Neuronal stem cell (in vitro differentiated cells): Measurements from ENCODE around the gene COL5A1.

Experiments
- DNase-seq: peaks from one replicate; pipeline ENCODE4 v3.0.0-alpha.2; 2013; ENCODE audit warnings: low spot score
- H2AFZ ChIP-seq: one replicate; pipeline ENCODE4 v1.6.1; 2013; ENCODE audit warnings: mild to moderate bottlenecking, low read length, inconsistent platforms
- H2AK5ac ChIP-seq: 2 replicates; pipeline ENCODE4 v1.6.1; 2013; ENCODE audit warnings: low read depth, mild to moderate bottlenecking, inconsistent platforms, low read length, moderate library complexity, mixed read lengths
- H2BK120ac ChIP-seq: 2 replicates; pipeline ENCODE4 v1.6.1; 2013; ENCODE audit warnings: low read depth, mild to moderate bottlenecking, inconsistent platforms, low read length, moderate library complexity, mixed read lengths
- H2BK12ac ChIP-seq: one replicate; pipeline ENCODE4 v1.6.1; 2013; ENCODE audit warnings: low read length, inconsistent platforms
- H2BK15ac ChIP-seq: 2 replicates; pipeline ENCODE4 v1.6.1; 2013; ENCODE audit warnings: mild to moderate bottlenecking, low read length, inconsistent platforms, mixed read lengths
- H2BK5ac ChIP-seq: one replicate; pipeline ENCODE4 v1.6.1; 2013; ENCODE audit warnings: inconsistent platforms, mild to moderate bottlenecking, low read length, moderate library complexity
- H3K14ac ChIP-seq: one replicate; pipeline ENCODE4 v1.6.1; 2013; ENCODE audit warnings: low read length, inconsistent platforms
- H3K18ac ChIP-seq: 2 replicates; pipeline ENCODE4 v1.6.1; 2013; ENCODE audit warnings: low read length, inconsistent platforms
- H3K23ac ChIP-seq: 2 replicates; pipeline ENCODE4 v1.6.1; 2013; ENCODE audit warnings: low read depth, mild to moderate bottlenecking, mixed read lengths, low read length, inconsistent platforms; ENCODE audit not compliant: poor library complexity
- H3K27ac ChIP-seq: replicated peaks from 3 replicates; pipeline ENCODE4 v1.5.1; 2013; ENCODE audit warnings: low read length, inconsistent platforms
- H3K27me3 ChIP-seq, 3 experiments: 2 replicates each; pipeline ENCODE4 v1.6.1; 2013; ENCODE audit warnings: low read length in 3 of 3, mild to moderate bottlenecking in 2 of 3, inconsistent platforms in 1 of 3, low read depth in 1 of 3, mixed read lengths in 1 of 3, moderate library complexity in 1 of 3; ENCODE audit not compliant: control insufficient read depth in 3 of 3, insufficient read depth in 3 of 3
- H3K36me3 ChIP-seq, 2 donors: replicated peaks in 1 of 2; 2 replicates each; pipeline ENCODE4 v1.6.1; 2013; ENCODE audit warnings: low read length in 2 of 2; ENCODE audit not compliant: control insufficient read depth in 2 of 2, insufficient read depth in 2 of 2
- H3K4ac ChIP-seq: 2 replicates; pipeline ENCODE4 v1.6.1; 2013; ENCODE audit warnings: inconsistent platforms, mild to moderate bottlenecking, low read length, moderate library complexity
- H3K4me1 ChIP-seq, 2 donors: 1 replicate in 1 of 2; 2 replicates in 1 of 2; pipeline ENCODE4 v1.6.1; 2013; ENCODE audit warnings: low read length in 2 of 2, low read depth in 1 of 2; ENCODE audit not compliant: control insufficient read depth in 2 of 2, insufficient read depth in 1 of 2
- H3K4me2 ChIP-seq: one replicate; pipeline ENCODE4 v1.6.1; 2013; ENCODE audit warnings: mild to moderate bottlenecking, low read length, inconsistent platforms; ENCODE audit not compliant: insufficient read depth, poor library complexity, severe bottlenecking
- H3K4me3 ChIP-seq, 2 donors: 2 replicates each; pipeline ENCODE4 v1.5.1; 2013; ENCODE audit warnings: low read length in 2 of 2, mild to moderate bottlenecking in 2 of 2, inconsistent platforms in 1 of 2, moderate library complexity in 1 of 2
- H3K79me1 ChIP-seq: one replicate; pipeline ENCODE4 v1.6.1; 2013; ENCODE audit warnings: low read depth, mild to moderate bottlenecking, inconsistent platforms, low read length, moderate library complexity
- H3K9ac ChIP-seq: one replicate; pipeline ENCODE4 v1.6.1; 2013; ENCODE audit warnings: mild to moderate bottlenecking, low read depth, low read length, inconsistent platforms; ENCODE audit not compliant: poor library complexity
- H3K9me3 ChIP-seq, 2 donors: replicated peaks in 1 of 2; 2 replicates each; pipeline versions ENCODE3 to v1.6.1; 2013; ENCODE audit warnings: low read length in 2 of 2, mild to moderate bottlenecking in 2 of 2, inconsistent platforms in 1 of 2, low read depth in 1 of 2, mixed read lengths in 1 of 2, moderate library complexity in 1 of 2; ENCODE audit not compliant: control insufficient read depth in 2 of 2, insufficient read depth in 1 of 2
- H4K8ac ChIP-seq: one replicate; pipeline ENCODE4 v1.6.1; 2013; ENCODE audit warnings: low read depth, mild to moderate bottlenecking, inconsistent platforms, low read length, moderate library complexity
- H4K91ac ChIP-seq: one replicate; pipeline ENCODE4 v1.6.1; 2013; ENCODE audit warnings: low read length, low read depth, mild to moderate bottlenecking, inconsistent platforms; ENCODE audit not compliant: poor library complexity
- WGBS, 2 donors: extraction: QIAGEN DNeasy Blood & Tissue Kit; methylation state at CpG; one replicate each; pipeline ENCODE4 v1.1.7; 2013; ENCODE audit warnings: missing lambda C conversion rate in 2 of 2, mixed read lengths in 1 of 2; ENCODE audit not compliant: insufficient read length in 2 of 2, insufficient replicate concordance in 1 of 2; ENCODE audit errors: extremely low coverage in 2 of 2; 5-methylcytosine and 5-hydroxymethylcytosine counted together

The COL5A1 gene

GRCh38 chr9:134880484-134881312, 239.1 kb downstream of the COL5A1 start, which contains the start of gene FCN2:
Gene FCN2, plus strand, starts transcription at chr9:134880810. Its CDS starts 12 bp downstream, at chr9:134880822.
- DNase-seq = no peak
- no peak within 1 kb of the TSS for H3K4me3 ChIP-seq

DNA sequence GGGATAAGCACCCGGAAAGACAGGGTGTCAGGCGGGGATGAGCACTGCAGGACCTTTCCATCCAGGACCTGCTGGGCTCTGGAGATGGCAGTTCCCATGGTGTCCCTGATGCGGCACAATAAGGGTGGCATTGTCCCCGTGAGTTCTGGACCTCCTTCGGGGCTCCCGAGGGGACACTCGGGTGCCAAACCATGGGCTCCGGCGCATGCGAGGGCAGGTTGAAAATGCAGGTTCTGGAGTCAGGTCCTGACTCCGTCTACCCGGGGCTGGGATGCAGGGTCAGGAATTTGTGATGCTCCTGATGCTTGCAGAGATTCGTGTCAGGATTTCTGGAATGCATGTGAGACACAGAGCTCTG, 239.7 kb downstream of the COL5A1 start:
- no peak overlapping the region for H3K4me2 ChIP-seq
- no peak for DNase-seq
- no peak overlapping the region for H3K14ac ChIP-seq
- H3K4ac ChIP-seq = no peak overlapping the region
- no peaks in the 10 kb centered on the region for H3K36me3 ChIP-seq
- no peak overlapping the region for H3K4me3 ChIP-seq
- H2AFZ ChIP-seq = no peak overlapping the region
- no peak overlapping the region for H2BK12ac ChIP-seq
- no peaks in the 10 kb centered on the region for H3K79me1 ChIP-seq
- no peak overlapping the region for H2BK15ac ChIP-seq
- H2BK120ac ChIP-seq = no peak overlapping the region
- H3K9ac ChIP-seq = no peak overlapping the region
- H3K4me1 ChIP-seq = no peaks in the 10 kb centered on the region
- no peak overlapping the region for H3K18ac ChIP-seq
- no peak overlapping the region for H2AK5ac ChIP-seq
- H3K23ac ChIP-seq = no peak overlapping the region
- H2BK5ac ChIP-seq = no peak overlapping the region
- no peaks in the 10 kb centered on the region for H3K27me3 ChIP-seq
- H4K8ac ChIP-seq = no peak overlapping the region
- no peak overlapping the region for H3K27ac ChIP-seq
- H4K91ac ChIP-seq = no peak overlapping the region
- no peaks in the 10 kb centered on the region for H3K9me3 ChIP-seq
- WGBS, 2 donors = no CpG with 5 or more reads among the region's 13 CpGs

More at GRCh38 chr9:134880484-134881312, 239.1 kb downstream of the COL5A1 start, which contains the start of gene FCN2:
- H2BK5ac ChIP-seq = no peak within 1 kb of the TSS
- H2AFZ ChIP-seq = no peak within 1 kb of the TSS
- H3K23ac ChIP-seq = no peak within 1 kb of the TSS
- H3K9me3 ChIP-seq = no peaks in the 10 kb centered on the region
- no peak within 1 kb of the TSS for H2BK120ac ChIP-seq
- H3K27ac ChIP-seq = no peak within 1 kb of the TSS
- no peak within 1 kb of the TSS for H4K8ac ChIP-seq
- peak within 1 kb of the TSS; percentile 2 for H3K18ac ChIP-seq
- no peak within 1 kb of the TSS for H3K4me2 ChIP-seq
- no peaks in the 10 kb centered on the region for H3K36me3 ChIP-seq
- H3K79me1 ChIP-seq = no peaks in the 10 kb centered on the region
- no peak within 1 kb of the TSS for H2AK5ac ChIP-seq
- WGBS, 2 donors = no CpG with 5 or more reads among the region's 25 CpGs
- H2BK15ac ChIP-seq = no peak within 1 kb of the TSS
- H3K9ac ChIP-seq = no peak within 1 kb of the TSS
- no peaks in the 10 kb centered on the region for H3K27me3 ChIP-seq
- no peak within 1 kb of the TSS for H3K4ac ChIP-seq
- H2BK12ac ChIP-seq = no peak within 1 kb of the TSS
- no peak within 1 kb of the TSS for H4K91ac ChIP-seq
- no peaks in the 10 kb centered on the region for H3K4me1 ChIP-seq
- H3K14ac ChIP-seq = no peak within 1 kb of the TSS

- no CpG with 5 or more reads among the region's 3 CpGs for WGBS, 2 donors
- Histone ChIP-seq H3K23ac (no peak overlapping the region), H3K9ac (no peak overlapping the region), H3K79me1 (no peaks in the 10 kb centered on the region), H2BK15ac (no peak overlapping the region), H4K8ac (no peak overlapping the region), H3K36me3 (no peaks in the 10 kb centered on the region), H3K9me3 (no peaks in the 10 kb centered on the region), H2AFZ (no peak overlapping the region), H3K18ac (no peak overlapping the region), H3K4me3 (no peak overlapping the region), H3K4me2 (no peak overlapping the region), H3K14ac (peak overlapping the region; percentile 65), H2BK5ac (no peak overlapping the region), H3K4me1 (no peaks in the 10 kb centered on the region), H3K27me3 (no peaks in the 10 kb centered on the region), H3K4ac (no peak overlapping the region), H4K91ac (no peak overlapping the region), H2BK120ac (no peak overlapping the region), H2BK12ac (no peak overlapping the region), H2AK5ac (no peak overlapping the region), H3K27ac (no peak overlapping the region)
- no peak for DNase-seq
Observed at GRCh38 chr9:134882204-134882785, 240.7 kb downstream of the COL5A1 start.

DNA sequence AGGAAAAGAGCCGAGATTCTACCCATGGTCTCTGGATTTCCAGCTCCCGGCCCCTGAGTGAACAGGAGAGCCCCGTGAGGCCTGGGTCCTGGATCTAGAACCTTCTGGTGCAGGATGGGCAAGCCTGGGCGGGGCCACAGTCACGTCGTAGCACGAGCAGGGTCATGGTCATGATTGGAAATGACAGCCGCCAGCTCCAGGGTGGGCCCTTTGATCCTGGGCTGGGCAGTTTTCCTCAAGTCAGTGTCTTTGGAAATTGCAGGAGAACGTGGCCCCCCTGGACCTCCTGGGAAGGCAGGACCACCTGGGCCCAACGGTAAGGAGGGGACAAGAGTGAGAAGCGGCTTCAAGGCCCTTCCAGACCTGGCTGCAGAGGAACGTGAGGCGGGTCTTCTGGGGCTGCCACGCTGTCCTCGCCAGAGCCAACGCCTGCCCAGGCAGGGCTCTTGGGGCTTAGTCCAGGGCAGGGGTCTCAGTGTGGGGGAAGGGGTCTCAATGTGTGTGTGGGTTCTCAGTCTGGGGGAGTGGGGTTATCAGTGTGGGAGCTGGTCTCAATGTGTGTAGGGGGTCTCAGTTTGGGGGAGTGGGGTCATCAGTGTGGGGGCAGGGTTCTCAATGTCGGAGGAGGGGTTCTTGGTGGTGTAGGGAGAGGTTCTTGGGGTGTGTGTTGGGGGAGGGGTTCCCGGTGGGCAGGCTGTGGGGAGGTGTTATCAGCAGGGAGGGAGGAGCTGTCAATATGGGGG, 241.6 kb downstream of the COL5A1 start:
- Histone ChIP-seq H3K4ac (no peak overlapping the region), H3K4me1 (no peaks in the 10 kb centered on the region), H3K9ac (no peak overlapping the region), H3K23ac (no peak overlapping the region), H3K14ac (no peak overlapping the region), H4K8ac (no peak overlapping the region), H3K36me3 (no peaks in the 10 kb centered on the region), H2BK120ac (no peak overlapping the region), H3K27me3 (peaks cover 0 to 2% (median 0%) of the 10 kb centered on the region in 3 experiments), H2BK5ac (no peak overlapping the region), H2AFZ (no peak overlapping the region), H3K4me3 (no peak overlapping the region), H2AK5ac (no peak overlapping the region), H3K27ac (no peak overlapping the region), H3K18ac (peak overlapping the region; percentile 48), H3K9me3 (no peaks in the 10 kb centered on the region), H2BK12ac (no peak overlapping the region), H4K91ac (no peak overlapping the region), H2BK15ac (no peak overlapping the region), H3K4me2 (no peak overlapping the region), H3K79me1 (no peaks in the 10 kb centered on the region)
- no peak for DNase-seq
- WGBS, 2 donors = no CpG with 5 or more reads among the region's 18 CpGs
